ENCODE measurements around the gene ZNF224.

Gene ZNF224

GRCh38 chr19:44131955-44132354 lies 37.8 kb downstream of the ZNF224 start:
- Histone ChIP-seq H3K36me3 (ENCODE audit: insufficient read depth, low read length) (peaks cover 23% of the 10 kb centered on the region; the same call in 1 of the 2 replicates), H3F3A (ENCODE audit: low read depth) (no peaks in the 10 kb centered on the region), H3K9me2 (replicated peaks; ENCODE audit: low read depth, low read length) (no peaks in the 10 kb centered on the region), H3K4me3 (ENCODE audit: low read length, poor library complexity, severe bottlenecking) (no peak overlapping the region), H3K27me3 (ENCODE audit: insufficient read depth, low read length, poor library complexity, severe bottlenecking) (no peaks in the 10 kb centered on the region), H2AFZ (ENCODE audit: low read length) (no peak overlapping the region), H3K4me1 (ENCODE audit: insufficient read depth, low read length, poor library complexity, severe bottlenecking) (no peaks in the 10 kb centered on the region), H3K9ac (ENCODE audit: low read depth, low read length, poor library complexity, severe bottlenecking) (no peak overlapping the region), H3K79me2 (ENCODE audit: insufficient read depth, low read length) (no peaks in the 10 kb centered on the region), H4K20me1 (ENCODE audit: insufficient read depth, low read length, poor library complexity, severe bottlenecking) (no peaks in the 10 kb centered on the region), H3K4me2 (ENCODE audit: low read depth, low read length, poor library complexity, severe bottlenecking) (no peak overlapping the region), H3K9me3 (ENCODE audit: insufficient read depth, low read depth, low read length) (no peaks in the 10 kb centered on the region)
- TF ChIP-seq EZH2phosphoT487 (IDR thresholded peaks at IDR 0.05; ENCODE audit: borderline replicate concordance) (no peak), CTCF (conservative IDR thresholded peaks at IDR 0.05; ENCODE audit: low read length) (no peak)

- H3K9me2 ChIP-seq (replicated peaks; ENCODE audit: low read depth, low read length) = no peaks in the 10 kb centered on the region
- peak within 1 kb of the TSS; percentile 71 for H3K9ac ChIP-seq (ENCODE audit: low read depth, low read length, poor library complexity, severe bottlenecking)
- no peak for TF ChIP-seq EZH2phosphoT487 (IDR thresholded peaks at IDR 0.05; ENCODE audit: borderline replicate concordance)
- TF ChIP-seq CTCF (conservative IDR thresholded peaks at IDR 0.05; ENCODE audit: low read length) = no peak
- no peaks in the 10 kb centered on the region for H4K20me1 ChIP-seq (ENCODE audit: insufficient read depth, low read length, poor library complexity, severe bottlenecking)
- peaks cover 16% of the 10 kb centered on the region for H3K4me1 ChIP-seq (ENCODE audit: insufficient read depth, low read length, poor library complexity, severe bottlenecking)
- H3K4me2 ChIP-seq (ENCODE audit: low read depth, low read length, poor library complexity, severe bottlenecking) = peak within 1 kb of the TSS; percentile 99
- peaks cover 12% of the 10 kb centered on the region for H3K79me2 ChIP-seq (ENCODE audit: insufficient read depth, low read length)
- peak within 1 kb of the TSS; percentile 98 for H2AFZ ChIP-seq (ENCODE audit: low read length)
- no peaks in the 10 kb centered on the region for H3K27me3 ChIP-seq (ENCODE audit: insufficient read depth, low read length, poor library complexity, severe bottlenecking)
- H3F3A ChIP-seq (ENCODE audit: low read depth) = no peaks in the 10 kb centered on the region
- no peaks in the 10 kb centered on the region for H3K9me3 ChIP-seq (ENCODE audit: insufficient read depth, low read depth, low read length)
- no peaks in the 10 kb centered on the region for H3K36me3 ChIP-seq (ENCODE audit: insufficient read depth, low read length)
- peak within 1 kb of the TSS; percentile 90 for H3K4me3 ChIP-seq (ENCODE audit: low read length, poor library complexity, severe bottlenecking)
Measured at GRCh38 chr19:44141191-44142058, 47.3 kb downstream of the ZNF224 start, which contains the start of gene ZNF234. Gene ZNF234, plus strand, starts transcription at chr19:44141554. Its CDS starts 3,079 bp downstream, at chr19:44144633.

- peak overlapping the region; percentile 99 for H3K4me2 ChIP-seq (ENCODE audit: low read depth, low read length, poor library complexity, severe bottlenecking)
Measured at GRCh38 chr19:44142059-44142433, 47.9 kb downstream of the ZNF224 start.

More at GRCh38 chr19:44142059-44142433, 47.9 kb downstream of the ZNF224 start:
- Histone ChIP-seq H3K79me2 (ENCODE audit: insufficient read depth, low read length) (peaks cover 12% of the 10 kb centered on the region), H3F3A (ENCODE audit: low read depth) (no peaks in the 10 kb centered on the region), H4K20me1 (ENCODE audit: insufficient read depth, low read length, poor library complexity, severe bottlenecking) (no peaks in the 10 kb centered on the region), H3K36me3 (ENCODE audit: insufficient read depth, low read length) (no peaks in the 10 kb centered on the region), H3K4me3 (ENCODE audit: low read length, poor library complexity, severe bottlenecking) (peak overlapping the region; percentile 90), H3K9me3 (ENCODE audit: insufficient read depth, low read depth, low read length) (no peaks in the 10 kb centered on the region), H3K27me3 (ENCODE audit: insufficient read depth, low read length, poor library complexity, severe bottlenecking) (no peaks in the 10 kb centered on the region), H2AFZ (ENCODE audit: low read length) (peak overlapping the region; percentile 98), H3K4me1 (ENCODE audit: insufficient read depth, low read length, poor library complexity, severe bottlenecking) (peaks cover 16% of the 10 kb centered on the region), H3K9me2 (replicated peaks; ENCODE audit: low read depth, low read length) (no peaks in the 10 kb centered on the region), H3K9ac (ENCODE audit: low read depth, low read length, poor library complexity, severe bottlenecking) (peak overlapping the region; percentile 71)
- no peak for TF ChIP-seq CTCF (conservative IDR thresholded peaks at IDR 0.05; ENCODE audit: low read length)
- TF ChIP-seq EZH2phosphoT487 (IDR thresholded peaks at IDR 0.05; ENCODE audit: borderline replicate concordance) = no peak
